Omental fat pad (tissue), 4 donors: ENCODE results near the gene TC2N. TPM values are rescaled to one million over a fixed set of nuclear protein-coding genes. Genes with fewer than 3 reads are reported as not detected.

Experiments used
- ATAC-seq: fragments of 150-250 bp; one replicate; pipeline ENCODE4 v1.9.1; 2016; ENCODE audit warnings: mild to moderate bottlenecking, moderate library complexity; ENCODE audit not compliant: low FRiP score
- DNase-seq: peaks from one replicate; pipeline ENCODE4 v3.0.0-alpha.2; 2019; ENCODE audit warnings: low spot score
- CTCF ChIP-seq, 3 donors: fragments of 450-650 bp; IDR thresholded peaks; one replicate each; pipeline ENCODE4 v1.5.1; 2016 to 2017; ENCODE audit warnings: antibody characterized with exemption in 3 of 3, mild to moderate bottlenecking in 3 of 3, moderate library complexity in 2 of 3
- total RNA-seq, 4 donors: library from RNA; depleted of rRNA; stranded (reverse); fragments of >200 nt; gene quantifications; one replicate each; pipeline ENCODE4 v1.1.0, GENCODE V29; 2016

TC2N gene
- 100 to 1,000 TPM in 1 of 4 donors, 10 to 100 TPM in 3; 26.8 to 106 (median 49.3) TPM for total RNA-seq

GRCh38 chr14:91867316-91867988 is at the start of gene TC2N:
TC2N (minus strand) TSS chr14:91867536; CDS start chr14:91813769, 53,767 bp downstream.
- no peak for DNase-seq
- no peak for ATAC-seq
- TF ChIP-seq CTCF (IDR thresholded peaks at IDR 0.05): no peak

- no peak for DNase-seq
- no peak for ATAC-seq
- TF ChIP-seq CTCF (IDR thresholded peaks at IDR 0.05): no peak
These were observed 44.7 kb upstream of the TC2N start for GRCh38 chr14:91912035-91912434.

GRCh38 chr14:91911474-91912032 is 44.2 kb upstream of the TC2N start:
- ATAC-seq: peak; percentile 44
- no peak for DNase-seq
- TF ChIP-seq CTCF (IDR thresholded peaks at IDR 0.05): no peak

GRCh38 chr14:91910196-91910595 is 42.9 kb upstream of the TC2N start:
- TF ChIP-seq CTCF (IDR thresholded peaks at IDR 0.05): no peak
- ATAC-seq (no peak), DNase-seq (no peak)

- ATAC-seq (no peak), DNase-seq (no peak)
- no peak for TF ChIP-seq CTCF (IDR thresholded peaks at IDR 0.05)
These were observed 39.0 kb upstream of the TC2N start for GRCh38 chr14:91906374-91906773.

- no peak for TF ChIP-seq CTCF (IDR thresholded peaks at IDR 0.05)
- DNase-seq (no peak), ATAC-seq (no peak)
These were observed 37.8 kb upstream of the TC2N start for GRCh38 chr14:91904956-91905645.
